ENCODE measurements around the gene EHD4.

EHD4 gene

GRCh38 chr15:41974041-41974440 lies 1.7 kb upstream of the EHD4 start:
- no peak for DNase-seq (ENCODE audit: low read depth)
- no peak overlapping the region for H3K4me3 ChIP-seq (ENCODE audit: low read depth, low read length)
- no peak for TF ChIP-seq CTCF (IDR thresholded peaks at IDR 0.05; ENCODE audit: low read depth, low read length)
- TF ChIP-seq MAX (IDR thresholded peaks at IDR 0.05; ENCODE audit: low read depth, low read length): no peak
- no peak for TF ChIP-seq MYC (IDR thresholded peaks at IDR 0.05; ENCODE audit: low read depth, low read length)
- no peak for TF ChIP-seq POLR2A (IDR thresholded peaks at IDR 0.05; ENCODE audit: extremely low read depth, insufficient read length)

- peak overlapping the region; percentile 77 for H3K4me3 ChIP-seq (ENCODE audit: low read depth, low read length)
- DNase-seq (ENCODE audit: low read depth): no peak
- TF ChIP-seq POLR2A (IDR thresholded peaks at IDR 0.05; ENCODE audit: extremely low read depth, insufficient read length) (no peak), MAX (IDR thresholded peaks at IDR 0.05; ENCODE audit: low read depth, low read length) (peak; percentile 14)
These were observed 483 bp downstream of the EHD4 start for GRCh38 chr15:41971895-41972252.

GRCh38 chr15:41971089-41971894 lies 1.1 kb downstream of the EHD4 start:
- H3K4me3 ChIP-seq (ENCODE audit: low read depth, low read length): peak overlapping the region; percentile 77
- DNase-seq (ENCODE audit: low read depth): peak; percentile 78
- TF ChIP-seq MYC (IDR thresholded peaks at IDR 0.05; ENCODE audit: low read depth, low read length) (peak; percentile 5; the same call in 1 of the 2 replicates), POLR2A (IDR thresholded peaks at IDR 0.05; ENCODE audit: extremely low read depth, insufficient read length) (no peak)

- no peak for TF ChIP-seq MAX (IDR thresholded peaks at IDR 0.05; ENCODE audit: low read depth, low read length)
- no peak for TF ChIP-seq POLR2A (IDR thresholded peaks at IDR 0.05; ENCODE audit: extremely low read depth, insufficient read length)
- TF ChIP-seq CTCF (IDR thresholded peaks at IDR 0.05; ENCODE audit: low read depth, low read length): no peak
- no peak for TF ChIP-seq MYC (IDR thresholded peaks at IDR 0.05; ENCODE audit: low read depth, low read length)
- no peak overlapping the region for H3K4me3 ChIP-seq (ENCODE audit: low read depth, low read length)
- DNase-seq (ENCODE audit: low read depth): no peak
These were observed 1.9 kb downstream of the EHD4 start for GRCh38 chr15:41970456-41970855.

- no peak overlapping the region for H3K4me3 ChIP-seq (ENCODE audit: low read depth, low read length)
These were observed 2.4 kb downstream of the EHD4 start for GRCh38 chr15:41969851-41970431.

GRCh38 chr15:41968701-41969100 lies 3.7 kb downstream of the EHD4 start:
- no peak overlapping the region for H3K4me3 ChIP-seq (ENCODE audit: low read depth, low read length)
- no peak for DNase-seq (ENCODE audit: low read depth)
- TF ChIP-seq CTCF (IDR thresholded peaks at IDR 0.05; ENCODE audit: low read depth, low read length): no peak
- no peak for TF ChIP-seq MAX (IDR thresholded peaks at IDR 0.05; ENCODE audit: low read depth, low read length)
- TF ChIP-seq MYC (IDR thresholded peaks at IDR 0.05; ENCODE audit: low read depth, low read length): no peak
- no peak for TF ChIP-seq POLR2A (IDR thresholded peaks at IDR 0.05; ENCODE audit: extremely low read depth, insufficient read length)

More at GRCh38 chr15:41969851-41970431, 2.4 kb downstream of the EHD4 start:
- TF ChIP-seq MAX (IDR thresholded peaks at IDR 0.05; ENCODE audit: low read depth, low read length) (no peak), MYC (IDR thresholded peaks at IDR 0.05; ENCODE audit: low read depth, low read length) (no peak), CTCF (IDR thresholded peaks at IDR 0.05; ENCODE audit: low read depth, low read length) (no peak), POLR2A (IDR thresholded peaks at IDR 0.05; ENCODE audit: extremely low read depth, insufficient read length) (no peak)
- DNase-seq (ENCODE audit: low read depth): peak; percentile 21
